SU-DHL-6 (cell line): ENCODE measurements around the gene CA5A.
A peak's percentile ranks its signal among the peaks of the same experiment; 100 is the strongest.

ENCODE experiments used
- H2AFZ ChIP-seq: fragments of 200-600 bp; sonication (generic); 2 replicates; pipeline ENCODE4 v1.6.1; 2014; ENCODE audit warnings: low read depth, mild to moderate bottlenecking, moderate library complexity, mixed read lengths, antibody characterized with exemption, low read length; ENCODE audit not compliant: severe bottlenecking
- H3F3A ChIP-seq: fragments of 200-600 bp; shearing (Covaris generic); 2 replicates; pipeline ENCODE4 v1.6.0; 2016; ENCODE audit warnings: antibody characterized with exemption, mild to moderate bottlenecking; ENCODE audit not compliant: insufficient read depth
- H3K27ac ChIP-seq: fragments of 200-600 bp; sonication (generic); 2 replicates; pipeline ENCODE4 v1.5.1; 2016; ENCODE audit warnings: low read depth, mild to moderate bottlenecking, low read length, moderate library complexity, mixed read lengths
- H3K27me3 ChIP-seq: fragments of 200-600 bp; sonication (generic), shearing (Covaris generic); 2 replicates; pipeline ENCODE4 v1.6.0; 2014; ENCODE audit warnings: mild to moderate bottlenecking, low read length
- H3K36me3 ChIP-seq: fragments of 200-600 bp; sonication (generic); 2 replicates; pipeline ENCODE4 v1.6.1; 2014; ENCODE audit warnings: mild to moderate bottlenecking, low read length, mixed read lengths
- H3K4me2 ChIP-seq: fragments of 300-600, 200-600 bp; shearing (Covaris generic), sonication (generic); 2 replicates; pipeline ENCODE4 v1.6.0; 2014; ENCODE audit warnings: low read length, low read depth, mild to moderate bottlenecking; ENCODE audit not compliant: poor library complexity, severe bottlenecking
- H3K4me3 ChIP-seq: fragments of 200-600 bp; sonication (generic); 2 replicates; pipeline ENCODE4 v1.5.1; 2014; ENCODE audit warnings: antibody characterized with exemption, low read length, mild to moderate bottlenecking, mixed read lengths; ENCODE audit not compliant: insufficient read depth, poor library complexity, severe bottlenecking
- H3K79me2 ChIP-seq: fragments of 200-600 bp; sonication (generic); 2 replicates; pipeline ENCODE4 v1.6.1; 2014; ENCODE audit warnings: mild to moderate bottlenecking, low read length, moderate library complexity; ENCODE audit not compliant: insufficient read depth
- H3K9ac ChIP-seq: fragments of 200-600 bp; sonication (generic); 2 replicates; pipeline ENCODE4 v1.7.0; 2014; ENCODE audit warnings: mild to moderate bottlenecking, low read length
- H3K9me2 ChIP-seq: fragments of 200-600 bp; sonication (generic); replicated peaks from 2 replicates; pipeline ENCODE4 v1.6.1; 2014; ENCODE audit warnings: low read length; ENCODE audit not compliant: insufficient read depth
- H3K9me3 ChIP-seq: fragments of 200-600 bp; sonication (generic); 2 replicates; pipeline ENCODE4 v1.6.1; 2014; ENCODE audit warnings: low read length, mixed read lengths; ENCODE audit not compliant: insufficient read depth
- H4K20me1 ChIP-seq: fragments of 200-600 bp; sonication (generic); 2 replicates; pipeline ENCODE4 v1.6.1; 2014; ENCODE audit warnings: low read depth, mild to moderate bottlenecking, antibody characterized with exemption, low read length, moderate library complexity, mixed read lengths
- EZH2phosphoT487 ChIP-seq: fragments of 200-600 bp; sonication (generic), shearing (Covaris generic); conservative IDR thresholded peaks from 2 replicates; pipeline ENCODE4 v1.6.1; 2018; ENCODE audit warnings: mild to moderate bottlenecking, antibody characterized with exemption, low read length, moderate library complexity, mixed read lengths
- TF ChIP-seq, protein P1 (sequence below): fragments of 200-600 bp; sonication (generic); IDR thresholded peaks from one replicate; pipeline ENCODE4 v1.5.1; 2017; ENCODE audit warnings: antibody characterized with exemption, mild to moderate bottlenecking, low read length, moderate library complexity; ENCODE audit not compliant: insufficient read depth, poor library complexity, severe bottlenecking

CA5A gene

GRCh38 chr16:87855852-87856715 lies 80.2 kb downstream of the CA5A start:
- H3K36me3 ChIP-seq: no peaks in the 10 kb centered on the region

GRCh38 chr16:87854907-87855683 lies 81.2 kb downstream of the CA5A start:
- TF ChIP-seq, protein P1, sequence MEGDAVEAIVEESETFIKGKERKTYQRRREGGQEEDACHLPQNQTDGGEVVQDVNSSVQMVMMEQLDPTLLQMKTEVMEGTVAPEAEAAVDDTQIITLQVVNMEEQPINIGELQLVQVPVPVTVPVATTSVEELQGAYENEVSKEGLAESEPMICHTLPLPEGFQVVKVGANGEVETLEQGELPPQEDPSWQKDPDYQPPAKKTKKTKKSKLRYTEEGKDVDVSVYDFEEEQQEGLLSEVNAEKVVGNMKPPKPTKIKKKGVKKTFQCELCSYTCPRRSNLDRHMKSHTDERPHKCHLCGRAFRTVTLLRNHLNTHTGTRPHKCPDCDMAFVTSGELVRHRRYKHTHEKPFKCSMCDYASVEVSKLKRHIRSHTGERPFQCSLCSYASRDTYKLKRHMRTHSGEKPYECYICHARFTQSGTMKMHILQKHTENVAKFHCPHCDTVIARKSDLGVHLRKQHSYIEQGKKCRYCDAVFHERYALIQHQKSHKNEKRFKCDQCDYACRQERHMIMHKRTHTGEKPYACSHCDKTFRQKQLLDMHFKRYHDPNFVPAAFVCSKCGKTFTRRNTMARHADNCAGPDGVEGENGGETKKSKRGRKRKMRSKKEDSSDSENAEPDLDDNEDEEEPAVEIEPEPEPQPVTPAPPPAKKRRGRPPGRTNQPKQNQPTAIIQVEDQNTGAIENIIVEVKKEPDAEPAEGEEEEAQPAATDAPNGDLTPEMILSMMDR: no peak
- TF ChIP-seq EZH2phosphoT487: no peak
- Histone ChIP-seq H3K27ac (peak overlapping the region; percentile 88), H3K27me3 (no peaks in the 10 kb centered on the region), H3K9me2 (no peaks in the 10 kb centered on the region), H4K20me1 (no peaks in the 10 kb centered on the region), H3F3A (peaks cover 25% of the 10 kb centered on the region), H3K9me3 (no peaks in the 10 kb centered on the region), H3K9ac (peak overlapping the region; percentile 57), H3K36me3 (no peaks in the 10 kb centered on the region), H3K4me3 (no peak overlapping the region), H2AFZ (no peak overlapping the region), H3K79me2 (peaks cover 96% of the 10 kb centered on the region), H3K4me2 (peak overlapping the region; percentile 45)

More at GRCh38 chr16:87855852-87856715, 80.2 kb downstream of the CA5A start:
- Histone ChIP-seq H3K9ac (peak overlapping the region; percentile 22; the same call in 1 of the 2 replicates), H3K4me3 (no peak overlapping the region), H2AFZ (no peak overlapping the region), H3K79me2 (peaks cover 95% of the 10 kb centered on the region), H3F3A (peaks cover 28% of the 10 kb centered on the region), H4K20me1 (no peaks in the 10 kb centered on the region), H3K4me2 (peak overlapping the region; percentile 45), H3K9me2 (no peaks in the 10 kb centered on the region), H3K27ac (peak overlapping the region; percentile 88), H3K27me3 (no peaks in the 10 kb centered on the region), H3K9me3 (no peaks in the 10 kb centered on the region)
- TF ChIP-seq, protein P1: no peak
- no peak for TF ChIP-seq EZH2phosphoT487

DNA sequence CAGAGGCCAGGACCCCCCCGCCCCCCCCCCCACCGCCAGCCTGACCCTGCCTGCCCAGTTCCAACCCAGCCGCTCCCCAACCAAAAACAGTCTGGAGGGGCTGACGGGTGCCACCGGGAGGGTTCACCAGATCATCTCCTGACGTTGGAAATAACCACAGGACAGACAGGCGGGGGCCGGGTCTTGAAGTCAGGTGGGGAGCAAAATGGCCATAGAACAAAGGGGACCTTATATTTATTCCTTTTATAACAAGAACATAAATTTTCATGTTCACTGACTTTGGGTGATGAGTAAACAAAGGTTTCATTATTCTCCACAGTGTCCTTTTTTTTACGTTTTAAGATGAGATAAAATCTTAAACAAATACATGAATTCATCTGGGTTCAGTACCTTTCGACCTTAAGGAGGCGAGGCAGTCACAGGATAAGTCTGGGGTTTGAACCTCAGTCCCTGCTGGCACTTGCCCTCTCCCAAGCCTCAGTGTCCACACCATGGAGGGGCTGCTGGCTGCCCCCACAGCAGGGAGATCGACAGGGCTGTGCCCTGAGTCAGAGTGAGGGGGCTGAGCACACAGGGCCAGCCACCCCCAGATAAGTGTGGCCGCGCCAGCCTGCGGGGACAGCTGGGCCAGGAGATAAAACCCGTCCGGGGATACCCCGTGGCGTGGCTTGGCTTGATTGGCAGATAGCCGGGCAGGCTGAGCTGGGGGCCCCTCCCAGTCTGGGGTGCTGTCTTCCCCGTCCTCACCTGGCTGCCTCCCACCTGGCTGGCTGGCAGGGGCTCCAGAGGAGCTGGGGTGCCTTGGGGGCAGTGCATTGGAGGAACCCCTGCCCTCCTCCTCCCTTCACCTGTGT lies 82.0 kb downstream of the CA5A start:
- H3K4me3 ChIP-seq: no peak overlapping the region
- H3K9me3 ChIP-seq: no peaks in the 10 kb centered on the region
- no peak overlapping the region for H2AFZ ChIP-seq
- no peaks in the 10 kb centered on the region for H3K9me2 ChIP-seq
- peaks cover 3% of the 10 kb centered on the region; the same call in 1 of the 2 replicates for H4K20me1 ChIP-seq
- H3K27ac ChIP-seq: peak overlapping the region; percentile 88
- H3F3A ChIP-seq: peaks cover 25% of the 10 kb centered on the region
- peaks cover 96% of the 10 kb centered on the region for H3K79me2 ChIP-seq
- H3K27me3 ChIP-seq: no peaks in the 10 kb centered on the region
- peaks cover 3% of the 10 kb centered on the region; the same call in 1 of the 2 replicates for H3K36me3 ChIP-seq
- H3K9ac ChIP-seq: peak overlapping the region; percentile 57
- TF ChIP-seq, protein P1: no peak
- no peak for TF ChIP-seq EZH2phosphoT487
- peak overlapping the region; percentile 45 for H3K4me2 ChIP-seq
